Measurements from ENCODE around the gene IFNL2.
"Not testable (repeated sequence)": the region's sequence is repeated elsewhere in the genome, so short reads cannot be mapped to it uniquely, and the experiment has no call there.

IFNL2 gene

DNA sequence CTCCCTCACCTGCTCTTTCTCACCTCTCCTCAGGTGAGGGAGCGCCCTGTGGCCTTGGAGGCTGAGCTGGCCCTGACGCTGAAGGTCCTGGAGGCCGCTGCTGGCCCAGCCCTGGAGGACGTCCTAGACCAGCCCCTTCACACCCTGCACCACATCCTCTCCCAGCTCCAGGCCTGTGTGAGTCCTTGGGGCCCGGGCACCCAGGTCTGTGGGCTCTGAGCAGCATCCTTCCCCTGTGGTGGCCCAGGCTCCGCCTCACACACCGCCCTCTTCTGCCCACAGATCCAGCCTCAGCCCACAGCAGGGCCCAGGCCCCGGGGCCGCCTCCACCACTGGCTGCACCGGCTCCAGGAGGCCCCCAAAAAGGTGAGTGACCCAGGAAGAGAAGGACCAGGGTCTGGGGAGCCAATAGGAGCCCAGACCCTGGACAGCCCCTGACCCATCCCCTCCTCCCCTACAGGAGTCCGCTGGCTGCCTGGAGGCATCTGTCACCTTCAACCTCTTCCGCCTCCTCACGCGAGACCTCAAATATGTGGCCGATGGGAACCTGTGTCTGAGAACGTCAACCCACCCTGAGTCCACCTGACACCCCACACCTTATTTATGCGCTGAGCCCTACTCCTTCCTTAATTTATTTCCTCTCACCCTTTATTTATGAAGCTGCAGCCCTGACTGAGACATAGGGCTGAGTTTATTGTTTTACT is 29.9 kb downstream of the IFNL2 start:
- no peak for DNase-seq (ENCODE audit: low read depth)

DNA sequence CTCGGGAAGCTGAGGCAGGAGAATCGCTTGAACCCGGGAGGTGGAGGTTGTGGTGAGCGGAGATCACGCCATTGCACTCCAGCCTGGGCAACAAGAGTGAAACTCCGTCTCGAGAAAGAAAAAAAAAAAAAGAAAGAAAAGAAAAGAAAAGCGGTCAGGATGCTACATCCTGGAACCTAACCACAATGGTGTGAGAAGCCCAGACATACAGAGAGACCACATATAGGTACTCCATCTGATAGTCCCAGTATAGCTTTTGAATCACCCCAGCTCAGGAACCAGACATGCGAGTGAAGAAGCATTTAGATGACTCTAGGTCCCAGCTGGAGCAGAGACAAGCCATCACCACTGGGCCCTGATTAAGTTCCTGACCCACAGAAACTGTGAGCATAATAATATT is 31.2 kb downstream of the IFNL2 start:
- DNase-seq (ENCODE audit: low read depth) = no peak

DNA sequence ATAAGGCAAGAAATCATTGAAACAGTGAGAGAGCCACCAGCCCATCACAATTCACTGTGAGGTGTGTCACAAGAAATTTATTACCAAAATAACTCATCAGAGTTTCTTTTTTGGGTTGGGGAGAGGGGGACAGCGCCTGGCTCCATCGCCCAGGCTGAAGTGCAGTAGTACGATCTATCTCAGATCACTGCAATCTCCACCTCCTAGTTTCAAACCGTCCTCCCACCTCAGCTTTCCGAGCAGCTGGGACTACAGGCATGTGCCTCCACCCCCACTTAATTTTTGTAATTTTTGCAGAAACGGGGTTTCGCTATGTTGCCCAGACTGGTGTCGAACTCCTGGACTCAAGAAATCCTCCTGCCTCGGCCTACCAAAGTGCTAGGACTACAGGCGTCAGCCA is 31.6 kb downstream of the IFNL2 start:
- DNase-seq (ENCODE audit: low read depth) = no peak

DNA sequence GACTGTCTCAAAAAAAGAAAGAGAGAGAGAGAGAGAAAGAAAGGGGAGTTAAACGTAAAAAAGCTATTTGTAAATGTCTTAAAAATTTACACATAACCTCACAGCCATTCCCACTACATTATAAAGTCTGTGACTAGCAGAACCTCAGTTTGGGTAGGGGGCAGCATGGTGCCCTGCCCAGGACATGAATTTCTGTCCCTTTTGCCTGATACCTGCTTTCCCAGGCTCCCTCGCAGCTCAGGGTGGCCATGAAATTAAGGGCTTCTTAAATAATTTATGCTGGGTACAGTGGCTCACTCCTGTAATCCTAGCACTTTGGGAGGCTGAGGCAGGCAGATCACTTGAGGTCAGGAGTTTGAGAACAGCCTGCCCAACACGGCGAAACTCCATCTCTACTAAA is 32.8 kb downstream of the IFNL2 start:
- DNase-seq (ENCODE audit: low read depth) = no peak

DNA sequence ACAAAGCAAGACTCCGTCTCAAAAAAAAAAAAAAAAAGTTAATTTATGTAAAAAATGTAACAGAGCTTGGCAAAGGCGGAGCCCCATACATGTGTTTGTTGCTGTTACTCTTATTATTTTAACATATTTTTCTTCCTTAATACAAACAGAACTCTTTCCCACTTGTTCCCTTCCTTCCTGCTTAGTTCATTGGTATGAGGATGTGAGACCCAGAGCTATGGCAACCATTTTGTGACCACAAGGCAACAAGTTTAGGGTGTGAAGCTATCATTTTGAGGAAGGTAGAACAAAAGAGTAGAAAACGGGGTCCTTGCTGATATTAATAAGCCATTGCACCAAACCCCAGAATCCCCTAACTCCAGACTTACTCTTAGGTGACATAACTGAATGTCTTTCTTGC is 33.4 kb downstream of the IFNL2 start:
- DNase-seq (ENCODE audit: low read depth) = no peak

DNA sequence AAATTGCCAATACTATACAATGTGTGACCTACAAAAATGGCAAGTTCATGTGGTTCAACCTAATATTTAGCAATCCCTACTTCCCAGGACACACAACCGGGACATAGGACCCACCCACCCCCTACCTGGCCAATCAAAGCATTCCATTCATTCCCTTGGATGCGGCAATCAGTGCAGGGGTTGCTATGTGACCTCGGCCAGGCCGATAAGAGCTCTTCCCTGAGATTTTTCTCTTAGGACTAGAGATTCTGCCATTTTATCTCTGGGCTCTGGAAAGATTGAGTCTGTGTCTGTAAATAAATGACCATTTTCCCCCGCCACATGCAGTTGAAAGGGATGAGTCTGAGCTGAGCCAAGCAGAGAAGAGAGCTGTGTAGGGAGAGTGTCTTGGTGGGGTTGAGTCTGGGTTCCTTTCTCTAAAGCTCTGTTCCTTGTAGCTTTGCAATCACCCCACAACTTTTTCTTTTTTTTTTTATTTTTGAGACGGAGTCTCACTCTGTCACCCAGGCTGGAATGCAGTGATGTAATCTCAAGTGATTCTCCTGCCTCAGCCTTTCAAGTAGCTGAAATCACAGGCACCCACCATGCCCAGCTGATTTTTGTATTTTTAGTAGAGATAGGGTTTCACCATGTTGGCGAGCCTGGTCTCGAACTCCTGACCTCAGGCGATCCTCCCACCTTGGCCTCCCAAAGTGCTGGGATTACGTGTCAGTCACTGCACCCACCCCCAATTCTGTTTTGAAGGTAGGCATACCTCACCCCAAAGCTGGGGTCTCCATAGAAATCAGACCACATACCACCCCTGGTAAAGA is 35.4 kb downstream of the IFNL2 start:
- no peak for DNase-seq (ENCODE audit: low read depth)

DNA sequence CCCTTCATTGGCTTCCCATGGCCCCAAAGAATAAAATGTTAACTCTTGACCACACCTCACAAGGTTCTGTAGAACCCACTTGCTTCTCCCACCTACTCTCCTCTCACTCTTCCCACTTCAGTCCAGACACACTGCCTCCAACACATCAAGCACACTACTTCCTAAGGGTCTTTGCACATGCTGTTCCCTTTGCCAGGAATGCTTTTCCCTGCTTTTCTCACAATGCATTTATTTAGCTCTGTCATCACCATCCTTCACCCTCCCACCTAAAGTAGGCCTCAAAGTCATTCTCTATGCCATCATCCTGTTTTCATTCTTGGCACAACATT is 36.0 kb downstream of the IFNL2 start:
- no peak for DNase-seq (ENCODE audit: low read depth)

DNA sequence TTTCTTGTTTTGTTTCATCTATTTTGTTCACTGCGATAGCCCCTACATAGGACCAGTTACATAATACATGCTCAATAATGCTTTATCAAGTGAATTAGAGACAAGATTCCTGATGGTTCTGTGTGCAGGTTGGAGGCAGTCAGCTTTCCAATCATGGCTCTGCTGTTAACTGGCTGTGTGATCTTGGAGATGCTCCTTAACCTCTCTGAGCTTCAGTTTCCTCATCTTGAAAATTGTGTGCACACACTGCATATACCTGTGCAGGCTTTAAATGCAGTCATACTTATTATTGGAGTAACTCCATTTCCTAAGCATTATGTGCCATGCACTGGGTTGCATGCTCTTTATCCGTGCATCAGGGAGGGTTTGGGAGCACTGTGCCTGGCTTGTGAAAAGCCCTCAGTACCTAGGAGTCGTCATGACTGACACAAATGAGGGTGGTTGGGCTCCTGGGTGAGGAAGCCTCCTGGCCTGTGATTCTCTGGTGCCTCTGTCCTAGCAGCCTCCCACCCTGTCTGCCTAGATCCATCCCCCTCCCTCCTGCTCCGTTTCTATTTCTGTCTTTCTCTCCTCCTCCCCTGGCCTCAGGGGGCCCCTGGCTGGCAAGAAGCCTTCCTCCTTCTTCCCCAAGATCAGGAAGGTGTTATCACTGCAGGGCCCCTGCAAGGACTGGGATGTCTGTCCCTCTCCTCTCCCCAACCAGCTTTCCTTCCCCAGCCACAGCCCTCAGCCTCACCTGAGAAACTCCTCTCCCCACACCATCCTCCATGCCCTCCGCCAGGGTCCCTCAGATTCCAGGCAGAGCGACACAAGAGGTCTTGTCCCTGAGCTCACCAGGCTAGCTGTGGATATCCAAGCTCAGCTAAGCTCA is 36.7 kb downstream of the IFNL2 start:
- DNase-seq (ENCODE audit: low read depth) = no peak

DNA sequence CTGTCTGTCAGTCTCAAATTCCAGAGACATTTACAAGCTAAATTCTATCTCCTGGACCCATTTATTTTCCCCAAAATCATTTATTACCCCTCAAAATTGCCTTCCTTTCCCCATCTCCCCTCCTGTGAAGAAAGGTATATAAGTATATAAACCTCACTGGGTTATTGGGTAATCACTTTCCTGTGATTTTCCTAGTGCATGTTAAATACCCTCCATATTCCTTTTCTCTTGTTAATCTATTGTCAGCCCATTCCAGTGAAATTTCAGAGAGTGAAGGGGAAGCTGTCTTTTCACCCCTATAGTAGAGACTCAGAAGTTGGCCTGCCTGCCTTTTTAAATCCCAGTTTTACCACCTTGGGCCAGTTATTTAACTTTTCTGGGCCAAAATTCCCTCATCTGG is 37.9 kb downstream of the IFNL2 start:
- no peak for DNase-seq (ENCODE audit: low read depth)

DNA sequence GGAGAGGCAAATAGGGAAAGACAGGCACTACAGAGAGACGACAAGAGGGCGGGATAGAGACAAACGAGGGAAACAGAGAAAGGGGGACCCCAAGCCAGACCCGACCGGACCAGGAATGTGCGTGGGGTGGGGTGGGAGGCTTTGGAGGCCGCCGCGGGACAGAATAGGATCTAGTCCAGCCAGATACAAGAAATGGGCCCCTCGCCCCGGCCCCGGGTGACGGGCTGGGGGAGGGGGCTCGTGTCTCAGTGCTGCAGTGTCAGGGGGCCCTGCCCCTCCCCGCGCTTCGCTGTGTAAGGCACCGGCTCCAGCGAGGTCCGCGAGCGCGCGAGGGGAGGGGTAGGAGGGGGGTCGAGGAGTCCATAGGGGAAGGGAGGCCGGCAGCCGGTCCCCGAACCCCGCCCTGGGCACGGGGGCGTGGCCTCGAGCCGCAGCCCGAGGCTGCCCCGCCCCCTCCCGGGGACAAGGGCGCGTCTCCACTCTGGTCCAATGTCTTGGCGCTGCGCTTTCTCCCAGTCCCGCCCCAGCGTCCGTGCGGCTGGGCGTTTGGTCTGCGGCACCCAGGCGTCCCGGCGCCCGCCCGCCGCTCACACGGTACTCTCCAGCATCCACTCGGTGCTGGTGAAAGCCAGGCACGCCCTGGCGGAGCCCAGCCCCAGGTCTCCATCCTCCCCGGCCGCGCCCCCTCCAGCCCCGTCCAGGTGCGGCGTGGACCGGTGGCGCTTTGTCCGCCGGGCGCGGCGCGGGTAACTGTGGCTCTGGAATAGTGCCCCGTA is 39.0 kb downstream of the IFNL2 start:
- no peak for DNase-seq (ENCODE audit: low read depth)

DNA sequence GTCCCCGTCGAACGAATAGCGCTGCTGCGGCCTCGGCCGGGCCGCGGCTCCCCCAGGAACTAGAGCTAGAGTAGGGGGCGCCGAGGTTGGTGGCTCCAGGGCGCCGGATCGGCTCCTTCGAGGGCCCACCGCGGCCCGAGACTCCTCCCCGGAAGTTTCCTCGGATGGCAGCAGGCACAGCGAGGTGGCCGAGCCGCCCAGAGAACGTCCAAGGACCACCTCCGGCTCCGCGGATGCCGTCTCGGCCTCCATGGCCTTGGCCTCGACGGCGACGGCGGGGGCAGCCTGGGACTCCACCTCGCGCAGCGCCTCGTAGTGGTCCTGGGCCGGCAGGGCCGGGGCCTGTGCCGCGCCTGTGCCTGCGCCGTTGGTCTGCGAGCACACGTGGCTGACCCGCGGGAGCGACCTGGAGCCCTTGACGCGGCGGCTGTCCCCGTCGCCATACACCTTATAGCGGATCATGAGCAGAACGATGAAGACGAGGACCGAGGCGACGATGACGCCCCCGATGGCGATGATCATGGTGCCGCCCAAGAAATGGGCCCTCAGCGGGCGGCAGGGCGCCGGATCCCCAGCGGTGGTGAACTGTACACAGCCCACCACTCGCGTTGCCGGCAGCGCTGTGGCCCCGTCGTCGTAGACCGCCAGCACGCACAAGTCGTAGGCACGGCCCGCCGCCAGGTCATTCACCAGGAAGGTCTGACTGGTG is 39.8 kb downstream of the IFNL2 start:
- no peak for DNase-seq (ENCODE audit: low read depth)

DNA sequence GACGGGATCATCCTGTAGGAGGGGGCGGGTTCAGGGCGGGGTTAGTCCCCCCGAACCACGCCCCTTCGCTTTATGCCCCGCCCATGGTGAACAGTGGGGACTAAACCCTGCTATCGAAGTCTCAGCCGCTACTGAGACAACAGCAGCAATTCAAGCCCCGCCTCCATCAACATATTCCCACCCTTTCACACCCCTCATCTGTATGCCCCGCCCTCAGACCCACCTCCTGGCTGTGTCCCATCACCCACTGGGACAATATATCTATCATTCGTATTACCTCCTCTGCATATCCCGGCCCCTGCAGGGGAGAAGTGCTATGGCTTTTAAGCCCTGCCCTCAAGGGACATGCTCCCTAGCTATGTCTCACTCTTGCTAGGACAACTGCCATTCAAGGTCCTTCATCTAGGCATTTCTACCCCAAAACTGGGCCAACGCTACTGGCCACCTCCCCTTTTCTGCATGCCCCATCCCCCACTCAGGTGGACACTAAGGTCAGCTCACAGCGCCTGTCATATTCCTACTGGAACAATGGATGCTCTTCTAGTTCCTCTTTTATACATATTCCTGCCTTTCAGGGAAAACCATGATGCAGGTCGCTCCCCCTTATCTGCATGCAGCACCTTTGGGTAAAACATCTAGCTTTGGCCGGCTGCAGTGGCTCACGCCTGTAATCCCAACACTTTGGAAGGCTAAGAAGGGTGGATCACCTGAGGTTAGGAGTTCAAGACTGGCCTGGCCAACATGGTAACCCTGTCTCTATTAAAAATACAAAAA is 40.5 kb downstream of the IFNL2 start:
- no peak for DNase-seq (ENCODE audit: low read depth)

DNA sequence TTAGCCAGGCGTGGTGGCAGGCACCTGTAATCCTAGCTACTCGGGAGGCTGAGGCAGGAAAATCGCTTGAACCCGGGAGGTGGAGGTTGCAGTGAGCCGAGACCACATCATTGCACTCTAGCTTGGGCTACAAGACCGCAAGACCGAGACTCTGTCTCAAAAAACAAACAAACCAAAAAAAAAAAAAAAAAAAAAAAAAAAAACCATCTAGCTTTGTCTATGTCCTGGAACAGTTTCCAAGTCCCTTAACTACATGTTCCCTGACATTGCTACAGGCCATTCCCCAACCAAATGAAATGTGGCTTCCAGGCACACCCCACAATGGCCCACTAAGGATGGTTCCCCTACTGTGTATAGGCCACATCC is 41.1 kb downstream of the IFNL2 start:
- DNase-seq (ENCODE audit: low read depth) = not testable (repeated sequence)

DNA sequence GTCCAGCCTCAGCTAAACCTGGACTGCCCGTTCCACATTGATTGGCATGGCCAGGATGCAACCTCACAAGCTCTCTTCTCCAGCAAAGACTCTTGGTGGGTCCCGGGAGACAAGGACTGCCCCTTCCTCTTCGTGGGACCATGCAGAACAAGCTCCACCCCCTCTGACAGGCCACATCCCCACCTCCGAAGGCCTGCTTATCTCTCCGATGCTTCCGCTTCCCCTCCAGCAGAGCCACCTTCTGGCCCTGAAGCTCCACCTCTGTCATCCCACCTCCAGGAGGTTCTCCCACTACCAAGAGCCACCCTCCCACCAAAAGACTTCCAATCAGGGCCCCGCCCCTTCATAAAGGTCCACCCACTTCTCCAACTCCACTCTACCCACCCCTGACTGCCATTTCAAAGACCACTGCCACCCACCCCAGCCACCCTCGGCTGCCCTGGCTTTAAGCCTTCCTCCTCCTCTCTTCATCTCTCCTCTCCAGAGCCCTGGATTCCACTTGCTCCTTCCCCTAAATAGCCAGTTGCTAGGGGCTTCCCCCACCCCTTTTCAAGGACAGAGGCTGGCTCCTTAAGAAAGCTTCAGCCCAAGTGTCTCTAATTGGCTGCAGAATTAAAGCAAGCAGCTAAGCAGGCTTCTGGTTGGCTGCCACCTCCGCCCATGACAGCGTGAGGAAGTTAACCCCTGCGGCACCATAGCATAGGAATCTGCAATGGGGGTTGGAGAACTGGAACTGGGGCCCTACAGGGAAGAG is 42.5 kb downstream of the IFNL2 start:
- peak; percentile 28 for DNase-seq (ENCODE audit: low read depth)

DNA sequence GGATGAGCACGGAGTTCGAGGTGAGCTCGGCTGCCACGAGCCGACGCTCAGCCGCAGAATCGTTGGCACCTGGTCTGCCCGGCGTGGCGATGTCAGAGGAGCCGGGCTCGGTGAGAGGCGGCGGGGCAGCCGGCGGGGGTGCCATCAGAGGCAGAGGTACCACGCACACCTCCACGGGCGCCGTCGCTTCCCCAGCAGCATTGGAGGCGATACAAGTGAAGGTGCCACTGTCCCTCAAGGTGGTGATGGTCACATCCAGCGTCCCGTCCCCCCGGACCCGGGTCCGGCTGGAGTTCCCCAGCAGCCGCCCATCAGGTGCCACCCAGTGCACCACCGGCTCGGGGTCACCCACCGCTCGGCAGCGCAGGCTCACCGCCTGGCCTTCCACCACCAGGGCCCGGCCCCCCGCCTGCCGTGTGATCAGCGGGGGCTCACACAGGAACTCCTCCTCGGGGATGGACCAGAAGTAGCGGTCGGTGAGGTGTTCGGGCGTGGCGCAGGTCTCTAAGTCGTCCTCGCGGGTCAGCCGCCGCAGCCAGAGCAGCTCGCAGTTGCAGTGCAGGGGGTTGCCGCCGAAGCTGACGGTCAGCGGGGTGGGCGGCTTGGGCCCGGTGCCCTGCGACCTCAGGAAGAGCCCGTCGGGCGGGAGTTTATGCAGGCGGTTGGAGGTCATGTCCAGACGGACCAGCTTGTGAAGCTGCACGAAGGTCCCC is 46.0 kb downstream of the IFNL2 start:
- no peak for DNase-seq (ENCODE audit: low read depth)

DNA sequence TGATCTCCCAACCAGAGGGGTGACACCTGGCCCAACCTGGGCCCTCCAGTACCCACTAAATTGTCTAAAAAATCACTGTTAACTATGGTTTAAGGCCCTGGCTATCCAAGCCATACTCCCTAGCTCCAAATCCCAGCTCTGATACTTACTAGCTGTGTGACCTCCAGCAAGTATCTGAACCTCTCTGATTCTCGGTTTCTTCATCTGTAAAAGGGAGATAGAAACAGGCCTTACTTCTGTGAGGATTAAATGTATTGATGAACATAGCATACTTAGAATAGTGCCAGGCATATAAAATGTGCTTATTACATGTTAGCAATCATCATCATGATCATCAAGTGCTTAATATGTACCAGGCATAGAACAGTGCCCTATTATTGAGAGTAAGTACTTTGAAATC is 47.7 kb downstream of the IFNL2 start:
- no peak for DNase-seq (ENCODE audit: low read depth)

DNA sequence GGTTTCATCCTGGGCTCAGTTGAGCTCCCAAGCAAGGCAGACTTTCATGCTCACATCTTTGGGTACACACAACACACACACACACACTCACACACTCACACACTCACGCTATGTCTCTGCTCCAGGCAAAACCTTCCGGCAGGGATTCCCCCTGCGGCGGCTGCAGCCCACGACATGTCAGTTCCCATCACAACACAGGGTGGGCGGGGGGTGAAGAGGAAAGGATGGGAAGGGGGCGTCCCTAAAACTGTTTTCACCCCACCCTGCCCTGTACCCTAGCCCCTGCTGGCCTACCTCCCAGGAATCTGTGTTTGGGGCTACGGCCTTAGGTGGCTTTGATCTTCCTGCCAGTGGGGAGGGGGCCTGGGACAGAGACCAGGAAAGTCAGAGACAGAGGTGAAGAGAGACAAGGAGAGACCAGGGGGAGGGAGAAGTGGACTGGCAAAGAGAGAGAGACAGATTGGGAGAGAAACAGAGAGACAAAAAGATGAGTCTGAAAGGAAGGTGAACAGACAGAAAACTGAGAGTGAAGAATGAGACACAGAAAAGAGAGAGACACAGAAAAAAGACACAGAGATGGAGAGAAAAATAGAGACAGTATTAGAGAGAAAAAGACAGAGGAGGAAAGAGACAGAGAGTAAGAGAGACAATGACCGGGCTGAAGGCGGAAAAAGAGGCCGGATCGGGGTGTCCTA is 48.6 kb downstream of the IFNL2 start:
- no peak for DNase-seq (ENCODE audit: low read depth)

DNA sequence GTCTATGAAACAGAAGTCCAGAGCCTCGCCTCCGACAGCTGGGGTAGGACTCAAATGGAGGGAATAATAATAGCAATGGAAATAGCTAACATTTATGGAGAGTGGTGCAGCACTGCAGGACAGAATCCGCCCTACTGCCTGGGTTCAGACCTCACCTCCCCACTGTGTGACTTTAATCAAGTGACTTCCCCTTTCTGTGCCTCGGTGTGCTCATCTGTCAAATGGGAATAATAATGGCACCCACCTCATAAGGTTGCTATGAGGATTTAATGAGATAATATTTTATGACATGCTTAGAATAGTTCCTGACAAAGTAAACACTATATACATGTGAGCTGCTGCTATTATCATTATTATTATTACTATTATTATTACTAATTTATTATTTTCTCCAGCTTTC is 49.3 kb downstream of the IFNL2 start:
- DNase-seq (ENCODE audit: low read depth) = no peak

DNA sequence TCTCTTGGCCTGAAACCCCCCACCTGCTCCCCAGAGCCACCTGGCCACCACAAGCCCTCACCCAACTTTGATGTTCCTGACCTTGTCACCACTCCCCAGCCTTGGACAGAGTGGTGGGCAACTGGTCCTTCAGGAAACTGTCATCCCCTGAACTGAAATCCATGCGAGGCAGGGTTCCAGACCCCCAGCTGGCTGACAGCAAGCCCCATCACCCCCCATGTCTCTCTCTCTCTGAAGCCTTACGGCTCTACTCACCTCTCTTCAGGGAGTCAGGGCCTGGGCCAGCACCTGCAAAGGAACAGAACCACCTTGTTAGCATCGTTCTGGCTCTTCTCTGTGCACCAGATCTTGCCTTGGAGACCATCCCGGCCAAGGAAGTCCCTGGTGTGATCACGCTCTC is 49.9 kb downstream of the IFNL2 start:
- no peak for DNase-seq (ENCODE audit: low read depth)
